A673 (cell line): ENCODE data around the gene LCN9. TPM values are rescaled to one million over a fixed set of nuclear protein-coding genes. Genes with fewer than 3 reads are reported as not detected.

ENCODE experiments used
- BruUV-seq: library from RNA; stranded (reverse); fragments of 400-500 nt; replicated peaks from 2 replicates; lab custom pipeline; 2021; lab: Mats Ljungman, UMichigan
- CTCF ChIA-PET: fragments of 300-600 bp; sonication (Branson Sonifier 250); formaldehyde crosslinking; loops from one replicate; lab custom pipeline; 2022; ENCODE audit warnings: antibody characterized with exemption; lab: Charles Lee
- POLR2A ChIA-PET: fragments of 300-600 bp; sonication (Branson Sonifier 250); formaldehyde crosslinking; loops from one replicate; lab custom pipeline; 2022; ENCODE audit warnings: antibody characterized with exemption; ENCODE audit not compliant: low non-redundant PET; lab: Charles Lee
- DNase-seq: peaks from one replicate; pipeline ENCODE4 v3.0.0-alpha.2; 2015; ENCODE audit warnings: low spot score
- H3K27ac ChIP-seq: fragments of 200-600 bp; sonication (generic); 2 replicates; pipeline ENCODE4 v1.5.1; 2016; ENCODE audit warnings: mixed run types, low read depth, mild to moderate bottlenecking, mixed read lengths, antibody characterized with exemption, low read length; ENCODE audit not compliant: poor library complexity, severe bottlenecking
- H3K27me3 ChIP-seq: fragments of 200-600 bp; sonication (generic); replicated peaks from 2 replicates; pipeline ENCODE4 v1.6.1; 2017; ENCODE audit warnings: mixed run types, low read depth, mild to moderate bottlenecking, mixed read lengths, antibody characterized with exemption, low read length; ENCODE audit not compliant: insufficient read depth, poor library complexity
- H3K36me3 ChIP-seq: fragments of 200-600 bp; sonication (generic); 2 replicates; pipeline ENCODE4 v1.6.1; 2016; ENCODE audit warnings: mixed run types, mild to moderate bottlenecking, mixed read lengths, antibody characterized with exemption, low read length; ENCODE audit not compliant: insufficient read depth, poor library complexity, severe bottlenecking
- H3K4me1 ChIP-seq: fragments of 200-600 bp; sonication (generic); 2 replicates; pipeline ENCODE4 v1.6.1; 2017; ENCODE audit warnings: mixed run types, mild to moderate bottlenecking, mixed read lengths, antibody characterized with exemption, low read length; ENCODE audit not compliant: insufficient read depth, poor library complexity, severe bottlenecking
- H3K4me3 ChIP-seq: fragments of 200-600 bp; sonication (generic); 2 replicates; pipeline ENCODE4 v1.5.1; 2016; ENCODE audit warnings: low read depth, mixed run types, mild to moderate bottlenecking, mixed read lengths, low read length; ENCODE audit not compliant: poor library complexity, severe bottlenecking
- H3K9me3 ChIP-seq: fragments of 200-600 bp; sonication (generic); 2 replicates; pipeline ENCODE4 v1.6.1; 2016; ENCODE audit warnings: mixed run types, low read depth, mild to moderate bottlenecking, mixed read lengths, antibody characterized with exemption, low read length; ENCODE audit not compliant: poor library complexity, severe bottlenecking
- EZH2 ChIP-seq: fragments of 200-600 bp; sonication (generic); IDR thresholded peaks from 2 replicates; pipeline ENCODE4 v1.6.1; 2017; ENCODE audit warnings: borderline replicate concordance, low read depth, mild to moderate bottlenecking, mixed read lengths, antibody characterized with exemption, low read length; ENCODE audit not compliant: poor library complexity, severe bottlenecking
- intact Hi-C: fragments of 100-400 bp; cut with micrococcal nuclease; formaldehyde crosslinking; loops from one replicate; pipeline ENCODE4 v1.10.0; 2022; ENCODE audit not compliant: unreplicated experiment
- total RNA-seq: library from RNA; stranded (reverse); gene quantifications from 2 replicates; pipeline ENCODE4 v1.2.3, GENCODE V29; 2021
- TF ChIP-seq, protein P1 (sequence below): fragments of 300-800, 200-600 bp; sonication (generic); conservative IDR thresholded peaks from 2 replicates; pipeline ENCODE4 v1.5.1; 2017; ENCODE audit warnings: low read depth, mild to moderate bottlenecking, antibody characterized with exemption, low read length, moderate library complexity, mixed read lengths

The LCN9 gene
- total RNA-seq, 1 experiment from 2014 or later = not detected

DNA sequence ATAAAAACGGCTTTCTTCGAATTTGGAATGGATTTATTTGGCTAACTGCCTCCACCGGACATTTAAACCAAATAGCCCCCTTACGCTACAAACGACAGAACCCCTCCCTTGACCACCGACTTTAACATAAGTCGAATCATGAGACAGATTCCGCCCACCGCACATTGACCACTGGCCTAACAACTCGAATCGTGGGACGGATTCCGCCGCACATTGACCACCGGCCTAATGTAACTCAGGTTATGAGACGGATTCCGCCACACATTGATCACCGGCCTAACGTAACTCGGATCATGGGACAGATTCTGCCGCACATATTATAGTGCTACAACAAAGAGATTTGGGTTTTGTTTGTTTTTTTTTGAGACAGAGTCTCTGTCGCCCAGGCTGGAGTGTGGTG lies 2.7 kb upstream of the LCN9 start:
- H3K4me1 ChIP-seq = no peaks in the 10 kb centered on the region
- TF ChIP-seq, protein P1, sequence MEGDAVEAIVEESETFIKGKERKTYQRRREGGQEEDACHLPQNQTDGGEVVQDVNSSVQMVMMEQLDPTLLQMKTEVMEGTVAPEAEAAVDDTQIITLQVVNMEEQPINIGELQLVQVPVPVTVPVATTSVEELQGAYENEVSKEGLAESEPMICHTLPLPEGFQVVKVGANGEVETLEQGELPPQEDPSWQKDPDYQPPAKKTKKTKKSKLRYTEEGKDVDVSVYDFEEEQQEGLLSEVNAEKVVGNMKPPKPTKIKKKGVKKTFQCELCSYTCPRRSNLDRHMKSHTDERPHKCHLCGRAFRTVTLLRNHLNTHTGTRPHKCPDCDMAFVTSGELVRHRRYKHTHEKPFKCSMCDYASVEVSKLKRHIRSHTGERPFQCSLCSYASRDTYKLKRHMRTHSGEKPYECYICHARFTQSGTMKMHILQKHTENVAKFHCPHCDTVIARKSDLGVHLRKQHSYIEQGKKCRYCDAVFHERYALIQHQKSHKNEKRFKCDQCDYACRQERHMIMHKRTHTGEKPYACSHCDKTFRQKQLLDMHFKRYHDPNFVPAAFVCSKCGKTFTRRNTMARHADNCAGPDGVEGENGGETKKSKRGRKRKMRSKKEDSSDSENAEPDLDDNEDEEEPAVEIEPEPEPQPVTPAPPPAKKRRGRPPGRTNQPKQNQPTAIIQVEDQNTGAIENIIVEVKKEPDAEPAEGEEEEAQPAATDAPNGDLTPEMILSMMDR = no peak
- TF ChIP-seq EZH2 = no peak
- H3K27ac ChIP-seq = no peak overlapping the region
- CTCF ChIA-PET = no interaction called here
- no peaks in the 10 kb centered on the region for H3K27me3 ChIP-seq
- DNase-seq = no peak
- no peak overlapping the region for H3K4me3 ChIP-seq
- no TSS peak for BruUV-seq
- H3K36me3 ChIP-seq = no peaks in the 10 kb centered on the region
- intact Hi-C loops = no loop called here
- POLR2A ChIA-PET = no interaction called here
- H3K9me3 ChIP-seq = no peaks in the 10 kb centered on the region

DNA sequence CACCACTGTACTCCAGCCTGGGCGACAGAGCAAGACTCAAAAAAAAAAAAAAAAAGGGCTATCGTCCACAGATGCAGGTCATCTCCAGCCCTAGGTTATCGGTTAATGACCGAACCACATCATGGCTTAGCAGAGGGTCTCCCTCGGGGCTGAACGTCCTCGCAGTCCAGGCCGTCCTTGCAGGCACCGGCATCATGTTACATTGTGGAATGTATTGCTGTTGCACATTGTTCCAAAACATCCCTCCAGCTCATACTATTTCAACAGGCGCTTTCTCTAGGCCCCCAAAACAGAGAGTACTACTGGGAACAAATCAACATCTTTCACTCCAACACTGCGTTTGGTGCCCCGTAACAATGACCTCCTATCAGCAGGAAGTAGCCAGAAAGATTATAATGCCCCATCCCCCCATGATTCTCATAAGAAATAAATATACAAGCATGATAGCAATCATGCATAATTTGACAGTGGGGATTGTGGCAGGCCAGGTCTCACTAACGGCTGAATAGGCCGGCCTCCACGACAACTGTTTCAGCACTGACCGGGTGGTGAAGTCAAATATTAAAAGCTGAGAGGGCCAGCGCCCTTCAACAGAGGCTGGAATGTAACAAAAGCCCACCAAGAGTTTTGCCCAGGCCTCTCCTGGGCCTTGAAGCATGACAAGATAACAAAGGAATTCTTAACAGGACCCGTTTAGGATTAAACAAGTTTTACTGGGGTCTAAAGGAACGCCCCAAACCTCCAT lies 1.1 kb upstream of the LCN9 start:
- H3K9me3 ChIP-seq = no peaks in the 10 kb centered on the region
- no peak overlapping the region for H3K27ac ChIP-seq
- TF ChIP-seq, protein P1 = no peak
- no peak for TF ChIP-seq EZH2
- POLR2A ChIA-PET = no interaction called here
- no peaks in the 10 kb centered on the region for H3K4me1 ChIP-seq
- H3K36me3 ChIP-seq = no peaks in the 10 kb centered on the region
- H3K4me3 ChIP-seq = no peak overlapping the region
- CTCF ChIA-PET = no interaction called here
- BruUV-seq = no TSS peak
- DNase-seq = no peak
- intact Hi-C loops = no loop called here
- H3K27me3 ChIP-seq = peaks cover 1% of the 10 kb centered on the region

DNA sequence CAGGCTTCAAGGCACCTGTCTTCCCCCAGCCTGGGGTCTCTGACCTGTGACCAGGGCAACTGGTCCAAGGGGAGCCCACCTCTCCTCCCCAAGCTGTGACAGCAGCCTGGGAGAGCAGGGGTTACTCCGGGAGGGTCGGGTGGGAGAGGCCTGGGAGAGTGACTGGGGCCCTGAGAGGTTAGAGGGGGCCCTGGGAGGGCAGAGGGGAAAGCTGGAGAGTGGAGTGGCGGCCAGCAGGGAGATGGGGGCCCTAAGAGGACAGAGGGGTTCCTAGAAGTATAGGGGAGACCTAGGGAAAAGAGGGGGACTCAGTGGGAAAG lies 302 bp downstream of the LCN9 start:
- intact Hi-C loops = no loop called here
- H3K9me3 ChIP-seq = no peaks in the 10 kb centered on the region
- CTCF ChIA-PET = no interaction called here
- TF ChIP-seq, protein P1 = no peak
- TF ChIP-seq EZH2 = no peak
- no peak overlapping the region for H3K27ac ChIP-seq
- no peaks in the 10 kb centered on the region for H3K4me1 ChIP-seq
- POLR2A ChIA-PET = no interaction called here
- no TSS peak for BruUV-seq
- H3K36me3 ChIP-seq = no peaks in the 10 kb centered on the region
- no peak overlapping the region for H3K4me3 ChIP-seq
- H3K27me3 ChIP-seq = peaks cover 3% of the 10 kb centered on the region
- no peak for DNase-seq
